GM19452 (cell line): ENCODE measurements around the gene RUFY3.
"Not testable (repeated sequence)": the region's sequence is repeated elsewhere in the genome, so short reads cannot be mapped to it uniquely, and the experiment has no call there.

Experiments
- ATAC-seq: cut with Tn5 transposase; IDR thresholded peaks from one replicate; pipeline ENCODE4 v1.9.1; 2021; ENCODE audit not compliant: unreplicated experiment

The RUFY3 gene

GRCh38 chr4:70734971-70735370 is 13.2 kb downstream of the RUFY3 start:
- ATAC-seq = peak; percentile 20

GRCh38 chr4:70735915-70736314 is 14.2 kb downstream of the RUFY3 start:
- ATAC-seq = not testable (repeated sequence)

GRCh38 chr4:70737006-70737405 is 15.2 kb downstream of the RUFY3 start:
- no peak for ATAC-seq

- ATAC-seq = no peak
These were observed 15.6 kb downstream of the RUFY3 start for GRCh38 chr4:70737409-70737808.

- no peak for ATAC-seq
These were observed 18.0 kb downstream of the RUFY3 start for GRCh38 chr4:70739496-70740337.

GRCh38 chr4:70741867-70742658 is 20.3 kb downstream of the RUFY3 start:
- no peak for ATAC-seq

- no peak for ATAC-seq
These were observed 22.0 kb downstream of the RUFY3 start for GRCh38 chr4:70743731-70744130.

- ATAC-seq = no peak
These were observed 24.5 kb downstream of the RUFY3 start for GRCh38 chr4:70746179-70746839.

- no peak for ATAC-seq
These were observed 26.1 kb downstream of the RUFY3 start for GRCh38 chr4:70747874-70748273.

GRCh38 chr4:70749313-70749712 is 27.5 kb downstream of the RUFY3 start:
- ATAC-seq = peak; percentile 88

- ATAC-seq = no peak
These were observed 30.5 kb downstream of the RUFY3 start for GRCh38 chr4:70752236-70752635.

GRCh38 chr4:70753630-70754029 is 31.9 kb downstream of the RUFY3 start:
- ATAC-seq = no peak

- peak; percentile 59 for ATAC-seq
These were observed 32.7 kb downstream of the RUFY3 start for GRCh38 chr4:70754470-70754869.

- peak; percentile 28 for ATAC-seq
These were observed 33.4 kb downstream of the RUFY3 start for GRCh38 chr4:70754990-70755688.

- ATAC-seq = no peak
These were observed 37.4 kb downstream of the RUFY3 start for GRCh38 chr4:70759126-70759525.

GRCh38 chr4:70759627-70760026 is 37.9 kb downstream of the RUFY3 start:
- no peak for ATAC-seq

GRCh38 chr4:70760662-70761061 is 38.9 kb downstream of the RUFY3 start:
- ATAC-seq = no peak

GRCh38 chr4:70761276-70761816 is 39.6 kb downstream of the RUFY3 start:
- no peak for ATAC-seq

- no peak for ATAC-seq
These were observed 43.6 kb downstream of the RUFY3 start for GRCh38 chr4:70765368-70765767.

- no peak for ATAC-seq
These were observed 46.7 kb downstream of the RUFY3 start for GRCh38 chr4:70768301-70768948.
